K562 (cell line): Measurements from ENCODE around the gene NOP10. TPM values are rescaled to one million over a fixed set of nuclear protein-coding genes. Genes with fewer than 3 reads are reported as not detected.

Experiments
- BACH1 ChIP-seq: fragments of 200-800 bp; sonication (Bioruptor generic); IDR thresholded peaks from 2 replicates; pipeline ENCODE4 v1.6.1; 2016; ENCODE audit warnings: missing genetic modification characterization, missing compliant biosample characterization
- BRD9 ChIP-seq: fragments of 450-650 bp; IDR thresholded peaks from 2 replicates; pipeline ENCODE4 v1.6.1; 2018; ENCODE audit warnings: low read depth; ENCODE audit not compliant: partially characterized antibody
- DDX20 ChIP-seq: fragments of 450-650 bp; IDR thresholded peaks from 2 replicates; pipeline ENCODE4 v1.6.1; 2016; ENCODE audit warnings: missing genetic modification characterization, low read depth, mild to moderate bottlenecking, missing compliant biosample characterization, moderate library complexity
- KDM5B ChIP-seq: fragments of 200-600 bp; sonication (generic); IDR thresholded peaks from 2 replicates; pipeline ENCODE4 v1.6.1; 2012; ENCODE audit warnings: low read depth, mild to moderate bottlenecking, moderate library complexity, low read length, control low read depth, inconsistent platforms; ENCODE audit not compliant: insufficient replicate concordance
- MYNN ChIP-seq, 2 experiments: sonication (generic); formaldehyde crosslinking in 1 of 2; IDR thresholded peaks; 2 replicates each; pipeline versions ENCODE4 v1.5.0 to v1.6.1; 2016 to 2020; ENCODE audit warnings: antibody characterized with exemption in 1 of 2, missing genetic modification reagents in 1 of 2
- NCOA6 ChIP-seq: fragments of 450-650 bp; IDR thresholded peaks from 2 replicates; pipeline ENCODE4 v1.6.1; 2017; ENCODE audit warnings: mild to moderate bottlenecking
- NKRF ChIP-seq: fragments of 450-650 bp; IDR thresholded peaks from 2 replicates; pipeline ENCODE4 v1.6.1; 2016; ENCODE audit warnings: borderline replicate concordance
- PCBP1 ChIP-seq: fragments of 200-400 bp; formaldehyde crosslinking; IDR thresholded peaks from 2 replicates; pipeline ENCODE4 v1.6.1; 2018; ENCODE audit warnings: mild to moderate bottlenecking, low read depth, low read length; ENCODE audit not compliant: poor library complexity, severe bottlenecking
- PHB ChIP-seq: fragments of 250-450 bp; sonication (Bioruptor Pico); IDR thresholded peaks from 2 replicates; pipeline ENCODE4 v1.5.0; 2021
- POLR2A ChIP-seq: fragments of 450-650 bp; conservative IDR thresholded peaks from 2 replicates; pipeline ENCODE4 v1.6.1; 2016
- POLR2G ChIP-seq: fragments of 200-400 bp; formaldehyde crosslinking; IDR thresholded peaks from 2 replicates; pipeline ENCODE4 v1.6.1; 2017; ENCODE audit warnings: low read depth, mild to moderate bottlenecking, antibody characterized with exemption, low read length, moderate library complexity
- PTTG1 ChIP-seq: fragments of 450-650 bp; IDR thresholded peaks from 2 replicates; pipeline ENCODE4 v1.6.1; 2016; ENCODE audit warnings: low read depth, mild to moderate bottlenecking, missing genetic modification characterization, missing compliant biosample characterization
- RBM22 ChIP-seq: fragments of 200-400 bp; formaldehyde crosslinking; IDR thresholded peaks from 2 replicates; pipeline ENCODE4 v1.6.1; 2018; ENCODE audit warnings: low read length, low read depth; ENCODE audit not compliant: poor library complexity, severe bottlenecking
- SIX5 ChIP-seq, 2 experiments: IDR thresholded peaks; 2 replicates each; pipeline ENCODE4 v1.6.1; 2011; ENCODE audit warnings: low read length in 2 of 2, borderline replicate concordance in 1 of 2, low read depth in 1 of 2, mild to moderate bottlenecking in 1 of 2, moderate library complexity in 1 of 2; ENCODE audit not compliant: insufficient read depth in 1 of 2
- SP1 ChIP-seq: sonication (generic); formaldehyde crosslinking; IDR thresholded peaks from 2 replicates; pipeline ENCODE4 v1.8.1; 2022; ENCODE audit warnings: mild to moderate bottlenecking, missing genetic modification reagents
- STAG1 ChIP-seq: sonication (generic); formaldehyde crosslinking; IDR thresholded peaks from 2 replicates; pipeline ENCODE4 v1.5.0; 2020; ENCODE audit warnings: missing genetic modification reagents, borderline replicate concordance
- XRCC3 ChIP-seq: fragments of 450-650 bp; IDR thresholded peaks from 2 replicates; pipeline ENCODE4 v1.6.1; 2017; ENCODE audit warnings: mild to moderate bottlenecking, moderate library complexity
- ZNF316 ChIP-seq: fragments of 450-650 bp; IDR thresholded peaks from 2 replicates; pipeline ENCODE4 v1.6.1; 2016
- ZNF395 ChIP-seq: fragments of 200-800 bp; sonication (Bioruptor generic); IDR thresholded peaks from 2 replicates; pipeline ENCODE4 v1.6.1; 2017; ENCODE audit warnings: missing genetic modification characterization, missing compliant biosample characterization
- ZNF668 ChIP-seq: fragments of 250-450 bp; sonication (Bioruptor Pico); IDR thresholded peaks from 2 replicates; pipeline ENCODE4 v1.8.0; 2022; ENCODE audit warnings: mild to moderate bottlenecking, inconsistent platforms
- ZNF76 ChIP-seq: fragments of 250-450 bp; sonication (Bioruptor Pico); IDR thresholded peaks from 2 replicates; pipeline ENCODE4 v1.4.0; 2020; ENCODE audit warnings: mild to moderate bottlenecking, moderate library complexity, borderline replicate concordance
- ZSCAN32 ChIP-seq: fragments of 450-650 bp; formaldehyde crosslinking; IDR thresholded peaks from 2 replicates; pipeline ENCODE4 v1.4.0; 2020; ENCODE audit warnings: mild to moderate bottlenecking, moderate library complexity
- polyA plus RNA-seq, 8 experiments: library from polyadenylated mRNA; depleted of rRNA in 4 of 8; stranded (reverse) in 5 of 8; unstranded in 3 of 8; fragments of >200 nt; fragmentation: Nextera tagmentation in 2 of 8; fragmentation: Illumina TruSeq in 1 of 8; extraction: Ambion mirVana in 2 of 8; extraction: Trizol in 1 of 8; gene quantifications; 2 replicates each; pipeline versions ENCODE4 v1.2.1 to v1.2.3, GENCODE V29; 2011 to 2014; ENCODE audit warnings: inconsistent platforms in 1 of 8, missing spikeins in 1 of 8
- total RNA-seq, 7 experiments: library from RNA; depleted of rRNA in 6 of 7; stranded (reverse); fragments of >200 nt in 6 of 7; fragmentation: Illumina TruSeq in 2 of 7; extraction: Trizol in 2 of 7; gene quantifications; 2 replicates each; pipeline versions ENCODE4 v1.2.1 to v1.2.3, GENCODE V29; 2011 to 2021; ENCODE audit warnings: low replicate concordance in 1 of 7
- TF ChIP-seq, protein P1 (sequence below), 2 experiments: fragments of 250-450 bp in 1 of 2; fragments of 450-650 bp in 1 of 2; sonication (Bioruptor Pico) in 1 of 2; IDR thresholded peaks; 2 replicates each; pipeline versions ENCODE4 v1.6.1 to v1.8.0; 2016 to 2021; ENCODE audit warnings: mild to moderate bottlenecking in 2 of 2, moderate library complexity in 2 of 2, missing compliant biosample characterization in 1 of 2, missing genetic modification characterization in 1 of 2
- TF ChIP-seq, protein P2 (sequence below): sonication (generic); formaldehyde crosslinking; IDR thresholded peaks from 2 replicates; pipeline ENCODE4 v1.8.0; 2022; ENCODE audit warnings: missing genetic modification reagents, mild to moderate bottlenecking, moderate library complexity, borderline replicate concordance

Gene NOP10
- total and polyA plus RNA-seq, 9 of the 15 experiments (the other 6 are each of a cell fraction or from before 2014, with no cell fraction given): 250 to 1,663 (median 449) TPM

GRCh38 chr15:34318277-34319079 lies 24.5 kb downstream of the NOP10 start (continued):
- TF ChIP-seq NKRF (no peak; the same call in 1 of the 2 replicates), MYNN (IDR thresholded peaks at IDR 0.05) (no peak), MYNN (CRISPR knock-in tag; IDR thresholded peaks at IDR 0.05) (no peak), POLR2G (no peak), DDX20 (tag) (no peak), PHB (CRISPR knock-in tag) (no peak), KDM5B (peak; percentile 42), PCBP1 (no peak), SIX5 (IDR thresholded peaks at IDR 0.05; ENCODE audit: borderline replicate concordance in 1 of 2, insufficient read depth in 1 of 2, low read depth in 1 of 2, low read length in 2 of 2) (no peak), RBM22 (no peak), SP1 (CRISPR knock-in tag) (no peak), POLR2A (peak; percentile 61), BRD9 (no peak), NCOA6 (no peak), ZSCAN32 (CRISPR knock-in tag) (no peak), BACH1 (no peak), ZNF76 (CRISPR knock-in tag) (no peak), ZNF395 (CRISPR knock-in tag) (no peak), PTTG1 (tag) (no peak), XRCC3 (no peak), ZNF316 (no peak), ZNF668 (CRISPR knock-in tag) (no peak), STAG1 (CRISPR knock-in tag) (no peak)
- TF ChIP-seq, protein P1, sequence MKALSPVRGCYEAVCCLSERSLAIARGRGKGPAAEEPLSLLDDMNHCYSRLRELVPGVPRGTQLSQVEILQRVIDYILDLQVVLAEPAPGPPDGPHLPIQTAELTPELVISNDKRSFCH (CRISPR knock-in tag; IDR thresholded peaks at IDR 0.05): no peak
- TF ChIP-seq, protein P1 (tag; IDR thresholded peaks at IDR 0.05): no peak
- TF ChIP-seq, protein P2, sequence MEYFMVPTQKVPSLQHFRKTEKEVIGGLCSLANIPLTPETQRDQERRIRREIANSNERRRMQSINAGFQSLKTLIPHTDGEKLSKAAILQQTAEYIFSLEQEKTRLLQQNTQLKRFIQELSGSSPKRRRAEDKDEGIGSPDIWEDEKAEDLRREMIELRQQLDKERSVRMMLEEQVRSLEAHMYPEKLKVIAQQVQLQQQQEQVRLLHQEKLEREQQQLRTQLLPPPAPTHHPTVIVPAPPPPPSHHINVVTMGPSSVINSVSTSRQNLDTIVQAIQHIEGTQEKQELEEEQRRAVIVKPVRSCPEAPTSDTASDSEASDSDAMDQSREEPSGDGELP (CRISPR knock-in tag): no peak
